Measurements from ENCODE around the gene TMEM39B.
"Not testable (repeated sequence)": the region's sequence is repeated elsewhere in the genome, so short reads cannot be mapped to it uniquely, and the experiment has no call there.

TMEM39B gene

GRCh38 chr1:32111040-32111623 lies 38.4 kb downstream of the TMEM39B start:
- in situ Hi-C loops (cut with MboI; ENCODE audit: low sequenced_read_pairs): no loop called here

- in situ Hi-C loops (cut with MboI; ENCODE audit: low sequenced_read_pairs): no loop called here
These were observed 39.0 kb downstream of the TMEM39B start for GRCh38 chr1:32111789-32112188.

- in situ Hi-C loops (cut with MboI; ENCODE audit: low sequenced_read_pairs): no loop called here
These were observed 40.2 kb downstream of the TMEM39B start for GRCh38 chr1:32112806-32113375.

DNA sequence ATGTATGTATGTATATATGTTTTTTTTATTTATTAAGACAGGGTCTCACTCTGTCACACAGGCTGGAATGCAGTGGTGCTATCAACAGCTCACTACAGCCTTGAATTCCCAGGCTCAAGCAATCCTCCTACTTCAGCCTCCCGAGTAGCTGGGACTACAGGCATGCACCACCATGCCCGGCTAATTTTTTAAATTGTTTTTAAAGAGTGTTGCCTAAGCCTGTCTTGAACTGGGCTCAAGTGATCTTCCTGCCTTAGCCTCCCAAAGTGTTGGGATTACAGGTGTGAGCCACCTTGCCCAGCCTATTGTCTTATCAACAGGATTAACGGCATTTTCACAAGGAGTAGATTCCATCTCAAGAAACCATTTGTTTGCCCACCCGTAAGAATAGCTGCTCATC lies 40.7 kb downstream of the TMEM39B start:
- in situ Hi-C loops (cut with MboI; ENCODE audit: low sequenced_read_pairs): not testable (repeated sequence)

GRCh38 chr1:32114420-32114819 lies 41.7 kb downstream of the TMEM39B start:
- in situ Hi-C loops (cut with MboI; ENCODE audit: low sequenced_read_pairs): no loop called here

DNA sequence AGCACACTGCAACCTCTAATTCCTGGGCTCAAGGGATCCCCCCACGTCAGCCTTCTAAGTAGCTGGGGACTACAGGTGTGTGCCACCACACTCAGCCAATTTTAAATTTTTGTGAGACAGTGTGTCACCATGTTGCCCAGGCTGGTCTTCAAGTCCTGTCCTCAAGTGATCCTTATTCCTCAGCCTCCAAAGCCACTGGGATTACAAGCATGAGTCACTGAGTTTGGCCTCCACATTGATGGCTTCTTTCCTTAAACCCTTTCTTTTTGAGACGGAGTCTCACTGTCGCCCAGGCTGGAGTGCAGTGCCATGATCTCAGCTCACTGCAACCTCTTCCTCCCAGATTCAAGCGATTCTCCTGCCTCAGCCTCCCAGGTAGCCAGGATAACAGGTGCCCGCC lies 42.8 kb downstream of the TMEM39B start:
- in situ Hi-C loops (cut with MboI; ENCODE audit: low sequenced_read_pairs): no loop called here

- in situ Hi-C loops (cut with MboI; ENCODE audit: low sequenced_read_pairs): no loop called here
These were observed 43.8 kb downstream of the TMEM39B start for GRCh38 chr1:32116531-32116930.

- in situ Hi-C loops (cut with MboI; ENCODE audit: low sequenced_read_pairs): no loop called here
These were observed 49.4 kb downstream of the TMEM39B start for GRCh38 chr1:32122151-32122550.

DNA sequence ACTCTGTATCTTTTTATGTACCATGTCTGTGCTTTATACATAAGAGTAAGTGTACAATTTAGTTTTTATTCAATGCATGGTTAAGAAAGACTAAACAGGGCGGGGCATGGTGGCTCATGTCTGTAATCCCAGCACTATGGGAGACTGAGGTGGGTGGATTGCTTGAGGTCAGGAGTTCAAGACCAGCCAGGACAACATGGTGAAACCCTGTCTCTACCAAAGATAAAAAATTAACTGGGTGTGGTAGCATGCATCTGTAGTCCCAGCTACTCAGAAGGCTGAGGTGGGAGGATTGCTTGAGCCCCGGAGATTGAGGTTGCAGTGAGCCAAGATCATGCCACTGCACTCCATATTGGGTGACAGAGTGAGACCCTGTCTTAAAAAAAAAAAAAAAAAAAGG lies 50.6 kb downstream of the TMEM39B start:
- in situ Hi-C loops (cut with MboI; ENCODE audit: low sequenced_read_pairs): not testable (repeated sequence)

- in situ Hi-C loops (cut with MboI; ENCODE audit: low sequenced_read_pairs): no loop called here
These were observed 52.6 kb downstream of the TMEM39B start for GRCh38 chr1:32125313-32125712.

DNA sequence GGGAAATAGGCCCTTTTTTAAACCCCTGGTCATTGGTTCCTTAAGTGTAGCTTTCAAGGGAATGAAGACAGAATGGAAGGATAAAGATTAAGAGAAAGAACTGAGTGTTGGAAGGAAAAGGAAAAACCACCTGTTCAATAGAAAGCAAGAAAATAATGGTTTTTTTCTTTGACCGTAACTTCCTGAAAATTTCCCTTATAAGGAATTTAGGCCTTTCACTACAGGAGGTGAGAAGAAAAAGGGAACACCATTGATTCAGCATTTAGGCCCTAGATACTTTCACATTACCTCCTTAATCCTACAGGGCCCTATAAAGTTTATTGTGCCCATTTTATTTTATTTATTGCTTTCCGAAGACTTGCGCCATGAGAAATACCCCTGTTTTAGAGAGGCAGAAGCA lies 54.0 kb downstream of the TMEM39B start:
- in situ Hi-C loops (cut with MboI; ENCODE audit: low sequenced_read_pairs): no loop called here

GRCh38 chr1:32127409-32128198 lies 54.9 kb downstream of the TMEM39B start:
- in situ Hi-C loops (cut with MboI; ENCODE audit: low sequenced_read_pairs): no loop called here

DNA sequence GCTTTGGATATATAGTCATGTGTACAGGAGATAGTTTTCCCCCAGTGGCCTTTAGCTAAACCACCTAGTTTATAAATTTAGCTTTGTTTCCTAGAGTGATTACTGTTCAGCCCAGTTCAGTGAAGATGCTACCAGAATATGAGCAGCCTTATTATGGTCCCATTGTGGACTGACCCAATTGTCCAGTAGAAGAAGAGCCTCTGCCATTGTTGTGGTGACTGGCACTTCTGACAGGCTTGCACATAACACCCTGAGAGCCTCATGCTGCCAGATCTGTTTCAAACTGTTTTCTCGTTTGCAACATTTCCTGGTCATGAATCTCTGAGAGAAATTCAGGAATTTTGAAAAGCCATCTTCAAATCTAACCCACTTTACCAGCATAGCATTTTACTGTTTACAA lies 55.7 kb downstream of the TMEM39B start:
- in situ Hi-C loops (cut with MboI; ENCODE audit: low sequenced_read_pairs): no loop called here

GRCh38 chr1:32128964-32129363 lies 56.2 kb downstream of the TMEM39B start:
- in situ Hi-C loops (cut with MboI; ENCODE audit: low sequenced_read_pairs): no loop called here

DNA sequence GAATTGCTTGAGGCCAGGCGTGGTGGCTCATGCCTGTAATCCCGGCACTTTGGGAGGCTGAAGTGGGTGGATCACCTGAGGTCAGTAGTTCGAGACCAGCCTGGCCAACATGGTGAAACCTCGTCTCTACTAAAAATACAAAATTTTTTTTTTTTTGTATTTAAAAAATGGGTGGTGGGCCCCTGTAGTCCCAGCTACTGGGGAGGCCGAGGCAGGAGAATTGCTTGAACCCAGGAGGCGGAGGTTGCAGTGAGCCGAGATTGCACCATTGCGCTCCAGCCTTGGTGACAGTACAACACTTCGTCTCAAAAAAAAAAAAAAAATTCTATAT lies 61.2 kb downstream of the TMEM39B start:
- in situ Hi-C loops (cut with MboI; ENCODE audit: low sequenced_read_pairs): not testable (repeated sequence)

DNA sequence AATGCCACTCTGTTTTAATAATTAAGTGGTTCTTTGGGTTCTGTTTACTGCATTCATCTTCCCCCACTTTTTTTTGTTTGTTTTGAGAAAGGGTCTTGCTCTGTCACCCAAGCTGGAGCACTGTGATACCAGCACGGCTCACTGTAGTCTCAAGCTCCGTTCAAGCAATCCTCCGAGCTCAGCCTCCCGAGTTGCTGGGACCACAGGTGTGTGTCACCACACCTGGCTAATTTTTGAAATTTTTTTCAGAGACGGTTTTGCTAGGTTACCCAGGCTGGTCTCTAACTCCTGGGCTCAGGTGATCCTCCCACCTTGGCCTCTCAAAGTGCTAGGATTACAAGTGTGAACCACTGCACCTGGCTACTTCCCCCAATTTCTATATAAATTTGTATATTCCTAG lies 64.4 kb downstream of the TMEM39B start:
- in situ Hi-C loops (cut with MboI; ENCODE audit: low sequenced_read_pairs): no loop called here

DNA sequence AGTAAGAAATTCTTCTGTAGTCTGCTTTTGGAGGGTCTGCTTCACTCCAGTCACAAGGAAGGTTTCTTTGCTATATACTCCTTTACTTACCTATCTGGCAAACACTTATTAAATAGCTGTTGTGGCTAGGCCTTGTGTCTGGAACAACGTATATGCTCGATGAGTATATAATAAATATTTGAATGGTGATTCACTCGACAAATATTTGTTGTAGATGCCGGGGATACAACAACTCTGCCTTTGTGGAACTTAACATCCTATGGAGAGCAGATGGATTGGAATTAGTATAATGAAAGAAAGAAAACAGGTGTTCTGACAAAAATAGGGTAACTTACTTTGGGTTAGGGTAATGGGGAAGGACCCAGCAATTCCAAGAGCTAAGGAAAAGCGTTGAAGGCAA lies 66.2 kb downstream of the TMEM39B start:
- in situ Hi-C loops (cut with MboI; ENCODE audit: low sequenced_read_pairs): no loop called here

GRCh38 chr1:32142446-32143301 lies 69.9 kb downstream of the TMEM39B start:
- in situ Hi-C loops (cut with MboI; ENCODE audit: low sequenced_read_pairs): no loop called here

DNA sequence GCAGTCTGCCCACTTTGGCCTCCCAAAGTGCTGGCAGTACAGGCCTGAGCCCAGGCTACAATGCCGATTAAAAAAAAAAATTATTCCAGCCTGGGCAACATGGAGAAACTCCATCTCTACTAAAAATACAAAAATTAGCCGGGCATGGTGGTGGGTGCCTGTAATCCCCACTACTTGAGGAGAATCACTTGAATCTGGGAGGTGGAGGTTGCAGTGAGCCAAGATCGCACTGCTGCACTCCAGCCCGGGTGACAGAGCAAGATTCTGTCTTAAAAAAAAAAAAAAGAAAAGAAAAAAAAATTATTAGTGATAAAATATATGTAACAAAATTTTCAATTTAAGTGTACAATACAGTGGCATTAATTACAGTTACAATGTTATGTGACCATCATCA lies 70.6 kb downstream of the TMEM39B start:
- in situ Hi-C loops (cut with MboI; ENCODE audit: low sequenced_read_pairs): not testable (repeated sequence)

DNA sequence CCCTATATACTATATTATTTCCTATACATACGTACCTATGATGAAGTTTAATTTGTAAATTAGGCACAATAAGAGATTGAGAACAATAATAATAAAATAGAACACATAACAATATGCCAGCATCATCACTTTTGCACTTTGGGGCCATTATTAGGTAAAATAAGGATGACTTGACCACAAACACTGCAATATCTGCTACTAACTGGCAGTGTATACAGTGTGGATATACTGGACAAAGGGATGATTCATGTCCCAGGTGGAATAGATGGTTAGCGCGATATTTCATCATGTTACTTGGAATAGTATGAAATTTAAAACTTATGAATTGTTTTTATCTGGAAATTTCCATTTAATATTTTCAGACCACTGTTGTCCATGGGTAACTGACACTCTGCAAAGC lies 71.3 kb downstream of the TMEM39B start:
- in situ Hi-C loops (cut with MboI; ENCODE audit: low sequenced_read_pairs): no loop called here

DNA sequence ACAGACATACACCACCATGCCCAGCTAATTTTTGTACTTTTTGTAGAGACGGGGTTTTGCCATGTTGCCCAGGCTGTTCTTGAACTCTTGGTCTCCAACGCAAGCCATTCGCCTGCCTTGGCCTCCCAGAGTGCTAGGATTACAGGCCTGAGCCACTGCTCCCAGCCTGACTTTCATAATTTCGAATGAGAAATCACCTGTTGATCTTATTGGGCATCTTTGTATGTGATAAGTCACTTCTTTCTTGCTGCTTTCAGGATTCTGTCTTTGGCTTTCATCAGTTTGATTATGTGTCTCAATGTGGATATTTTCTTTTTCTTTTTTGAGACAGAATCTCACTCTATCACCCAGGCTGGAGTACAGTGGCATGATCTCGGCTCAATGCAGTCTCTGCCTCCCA lies 75.1 kb downstream of the TMEM39B start:
- in situ Hi-C loops (cut with MboI; ENCODE audit: low sequenced_read_pairs): not testable (repeated sequence)

GRCh38 chr1:32150847-32151246 lies 78.1 kb downstream of the TMEM39B start:
- in situ Hi-C loops (cut with MboI; ENCODE audit: low sequenced_read_pairs): no loop called here
